HG02938 (cell line): ENCODE measurements around the gene ZNF22.
A peak's percentile ranks its signal among the peaks of the same experiment; 100 is the strongest.

Experiments
- ATAC-seq: cut with Tn5 transposase; IDR thresholded peaks from one replicate; pipeline ENCODE4 v1.9.1; 2021; ENCODE audit warnings: mild to moderate bottlenecking, moderate library complexity; ENCODE audit not compliant: unreplicated experiment

The ZNF22 gene

GRCh38 chr10:45000752-45001380 lies at the start of gene ZNF22:
ZNF22 (plus strand) TSS chr10:45000923; CDS start chr10:45003369, 2,446 bp downstream.
- peak; percentile 59 for ATAC-seq

DNA sequence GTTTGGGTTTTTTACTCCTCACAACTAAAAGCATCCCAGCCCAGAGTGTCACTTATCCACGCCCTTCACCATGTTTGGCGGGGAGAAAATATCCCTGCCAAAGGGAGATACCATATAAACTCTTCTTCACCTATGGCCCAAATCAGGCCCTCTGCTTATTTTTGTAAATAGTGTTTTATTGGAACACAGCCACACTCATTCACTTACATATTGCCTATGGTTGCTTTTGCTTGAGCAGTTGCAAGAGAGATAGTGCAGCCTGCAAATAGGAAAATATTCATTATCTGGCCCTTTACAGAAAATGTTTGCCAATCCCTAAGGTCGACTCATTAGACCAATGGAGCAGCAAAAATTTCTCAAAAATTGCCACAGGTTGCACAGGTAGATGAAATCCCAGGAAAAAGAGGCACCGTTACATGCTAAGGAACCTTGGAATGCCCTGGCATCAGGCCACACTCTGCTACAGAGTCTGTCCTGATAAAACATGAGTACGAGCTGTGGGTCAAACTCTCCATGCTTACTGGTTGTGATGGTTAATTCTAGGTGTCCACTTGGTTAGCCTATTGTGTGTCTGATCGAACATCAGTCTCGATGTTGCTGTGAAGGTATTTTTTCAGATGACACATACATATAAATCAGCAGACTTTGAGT lies 49.0 kb upstream of the ZNF22 start:
- no peak for ATAC-seq

GRCh38 chr10:44952779-44953231 lies 47.9 kb upstream of the ZNF22 start:
- ATAC-seq: no peak

GRCh38 chr10:44954042-44954441 lies 46.7 kb upstream of the ZNF22 start:
- ATAC-seq: no peak

DNA sequence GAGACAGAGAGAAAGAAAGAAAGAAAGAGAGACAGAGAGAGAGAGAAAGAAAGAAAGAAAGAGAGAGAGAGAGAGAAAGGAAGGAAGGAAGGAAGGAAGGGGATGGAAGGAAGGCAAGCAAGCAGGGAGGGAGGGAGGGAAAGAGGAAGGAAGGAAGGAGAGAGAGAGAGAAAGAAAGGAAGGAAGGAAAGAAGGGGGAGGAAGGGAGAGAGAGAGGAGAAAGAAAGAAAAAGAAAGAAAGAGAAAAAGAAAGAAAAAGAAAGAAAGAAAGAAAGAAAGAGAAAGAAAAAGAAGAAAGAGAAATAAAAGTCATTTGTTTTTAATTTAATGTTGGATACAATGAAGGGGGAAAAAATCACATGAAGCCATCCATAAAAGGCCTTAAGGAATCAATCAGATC lies 45.8 kb upstream of the ZNF22 start:
- ATAC-seq: no peak

GRCh38 chr10:44955413-44956070 lies 45.2 kb upstream of the ZNF22 start:
- ATAC-seq: no peak

GRCh38 chr10:44956226-44956625 lies 44.5 kb upstream of the ZNF22 start:
- no peak for ATAC-seq

GRCh38 chr10:44956717-44957706 lies 43.7 kb upstream of the ZNF22 start:
- no peak for ATAC-seq

GRCh38 chr10:44958196-44958897 lies 42.4 kb upstream of the ZNF22 start:
- ATAC-seq: no peak

DNA sequence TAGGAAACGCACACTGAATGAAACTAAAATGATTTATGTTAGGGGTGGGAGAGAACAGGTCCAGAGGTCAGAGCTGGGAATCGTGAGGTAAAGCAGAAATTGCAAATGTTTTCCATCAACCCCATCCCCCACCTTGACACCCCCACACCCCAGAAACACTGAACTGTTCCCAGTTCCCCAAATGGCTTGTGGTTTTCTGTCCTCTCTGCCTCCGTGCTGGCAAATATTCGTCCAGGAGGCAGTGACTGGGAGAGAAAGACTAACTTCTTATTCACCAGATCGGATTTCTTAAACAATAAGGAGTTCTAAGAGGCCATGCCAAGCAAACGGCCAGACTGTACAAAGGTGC lies 41.9 kb upstream of the ZNF22 start:
- no peak for ATAC-seq

GRCh38 chr10:44959247-44960087 lies 41.3 kb upstream of the ZNF22 start, which contains the start of gene RASSF4:
RASSF4 (plus strand) TSS chr10:44959802; CDS start chr10:44970203, 10,401 bp downstream.
- peak; percentile 92 for ATAC-seq

DNA sequence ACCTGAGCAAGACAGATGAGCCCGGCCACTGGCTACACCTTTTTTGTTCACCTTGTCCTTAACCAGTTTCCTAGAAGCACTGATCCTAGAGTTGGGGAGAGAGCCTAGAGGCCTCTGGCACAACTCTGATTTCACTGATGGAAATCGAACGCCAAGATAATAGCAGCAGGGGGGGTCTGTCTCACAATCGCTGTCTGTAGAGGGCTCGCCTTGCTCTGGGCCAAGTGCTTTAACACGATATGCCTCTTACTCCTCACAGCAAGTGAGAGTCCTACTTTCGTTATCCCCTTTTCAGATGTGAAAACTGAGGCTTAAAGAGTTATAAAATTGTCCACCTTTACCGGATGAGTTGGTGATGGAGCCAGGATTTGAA lies 40.6 kb upstream of the ZNF22 start:
- ATAC-seq: no peak

GRCh38 chr10:44960482-44961229 lies 40.1 kb upstream of the ZNF22 start:
- no peak for ATAC-seq

- no peak for ATAC-seq
Measured at GRCh38 chr10:44961230-44961571, 39.5 kb upstream of the ZNF22 start.

- ATAC-seq: no peak
Measured at GRCh38 chr10:44961931-44962750, 38.6 kb upstream of the ZNF22 start.

GRCh38 chr10:44962870-44963738 lies 37.6 kb upstream of the ZNF22 start:
- no peak for ATAC-seq
